Medulla oblongata (tissue), 1 donor: ENCODE data around the gene UNK.
"Not testable (repeated sequence)": the region's sequence is repeated elsewhere in the genome, so short reads cannot be mapped to it uniquely, and the experiment has no call there.

Experiments used
- DNase-seq: peaks from one replicate; pipeline ENCODE4 v3.0.0-alpha.2; 2015; ENCODE audit errors: extremely low spot score

UNK gene

DNA sequence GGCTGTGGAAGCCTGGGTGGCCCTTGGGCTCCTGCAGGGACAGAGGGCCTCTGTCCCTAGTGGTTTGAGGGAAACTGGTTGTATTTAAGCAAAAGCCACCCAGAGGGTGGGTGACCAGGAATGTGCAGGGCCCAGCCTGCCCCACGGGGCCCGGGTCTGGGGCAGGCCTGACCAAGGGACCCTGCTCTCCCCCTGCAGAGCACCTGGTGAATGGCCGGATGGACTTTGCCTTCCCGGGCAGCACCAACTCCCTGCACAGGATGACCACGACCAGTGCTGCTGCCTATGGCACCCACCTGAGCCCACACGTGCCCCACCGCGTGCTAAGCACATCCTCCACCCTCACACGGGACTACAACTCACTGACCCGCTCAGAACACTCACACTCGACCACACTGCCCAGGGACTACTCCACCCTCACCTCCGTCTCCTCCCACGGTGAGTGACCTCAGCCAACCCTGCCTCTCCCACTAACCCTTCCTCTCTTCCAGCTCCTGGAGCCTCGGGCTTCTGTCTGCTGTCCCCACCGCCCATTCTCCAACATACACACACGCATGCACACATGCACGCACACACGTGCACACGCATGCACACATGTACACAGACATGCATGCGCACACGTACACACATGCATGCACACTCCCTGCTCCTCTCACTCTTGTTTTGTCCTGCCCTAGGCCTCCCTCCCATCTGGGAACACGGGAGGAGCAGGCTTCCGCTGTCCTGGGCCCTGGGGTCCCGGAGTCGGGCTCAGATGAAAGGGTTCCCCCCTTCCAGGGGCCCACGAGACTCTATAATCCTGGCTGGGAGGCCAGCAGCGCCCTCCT, 30.0 kb upstream of the UNK start:
- DNase-seq = no peak

DNA sequence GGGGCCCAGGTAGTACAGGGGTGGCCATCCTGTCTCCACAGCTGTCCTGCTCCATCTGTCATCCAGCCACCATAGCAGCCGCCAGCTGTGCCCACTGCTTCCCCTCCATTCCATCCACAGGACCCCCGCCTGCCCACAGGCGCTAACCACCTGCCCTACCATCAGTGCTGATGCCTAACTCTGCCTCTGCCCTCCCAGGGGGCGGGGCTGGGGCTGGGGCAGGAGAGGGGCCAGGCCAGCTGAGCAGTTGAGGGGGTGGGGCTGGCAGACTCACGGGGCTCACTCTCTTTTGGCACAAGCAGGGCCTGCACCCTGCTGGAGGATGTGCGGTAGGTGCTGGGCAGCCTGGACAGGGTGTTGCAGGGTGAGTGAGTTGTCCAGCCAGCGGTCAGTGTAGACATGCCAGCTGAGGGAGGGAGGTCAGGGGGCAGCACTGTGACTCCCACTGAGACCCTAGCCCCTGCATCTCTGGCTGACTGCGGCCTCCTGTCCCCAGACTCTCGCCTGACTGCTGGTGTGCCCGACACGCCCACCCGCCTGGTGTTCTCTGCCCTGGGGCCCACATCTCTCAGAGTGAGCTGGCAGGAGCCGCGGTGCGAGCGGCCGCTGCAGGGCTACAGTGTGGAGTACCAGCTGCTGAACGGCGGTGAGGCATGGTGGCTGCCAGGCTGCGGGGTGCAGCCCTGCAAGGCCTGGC, 29.3 kb upstream of the UNK start:
- DNase-seq = no peak

DNA sequence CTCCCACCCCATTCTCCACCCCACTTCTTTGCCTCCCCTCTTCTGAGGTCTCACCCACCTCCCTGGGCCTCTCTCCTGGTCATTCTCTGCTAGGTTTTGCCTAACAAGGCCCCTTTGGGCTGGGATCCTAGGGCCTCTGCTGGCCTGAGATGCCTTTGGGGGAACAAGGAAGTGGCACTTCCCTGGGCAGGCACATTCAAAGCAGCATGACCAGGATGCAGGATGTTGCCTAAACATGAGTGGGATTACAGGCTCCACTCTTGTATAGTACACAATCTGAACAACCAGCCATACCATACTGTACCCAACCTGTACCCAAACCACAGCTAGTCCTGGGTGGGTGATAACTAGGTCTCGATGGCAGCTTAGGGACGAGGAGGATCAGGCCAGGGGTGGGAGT, 28.6 kb upstream of the UNK start:
- no peak for DNase-seq

DNA sequence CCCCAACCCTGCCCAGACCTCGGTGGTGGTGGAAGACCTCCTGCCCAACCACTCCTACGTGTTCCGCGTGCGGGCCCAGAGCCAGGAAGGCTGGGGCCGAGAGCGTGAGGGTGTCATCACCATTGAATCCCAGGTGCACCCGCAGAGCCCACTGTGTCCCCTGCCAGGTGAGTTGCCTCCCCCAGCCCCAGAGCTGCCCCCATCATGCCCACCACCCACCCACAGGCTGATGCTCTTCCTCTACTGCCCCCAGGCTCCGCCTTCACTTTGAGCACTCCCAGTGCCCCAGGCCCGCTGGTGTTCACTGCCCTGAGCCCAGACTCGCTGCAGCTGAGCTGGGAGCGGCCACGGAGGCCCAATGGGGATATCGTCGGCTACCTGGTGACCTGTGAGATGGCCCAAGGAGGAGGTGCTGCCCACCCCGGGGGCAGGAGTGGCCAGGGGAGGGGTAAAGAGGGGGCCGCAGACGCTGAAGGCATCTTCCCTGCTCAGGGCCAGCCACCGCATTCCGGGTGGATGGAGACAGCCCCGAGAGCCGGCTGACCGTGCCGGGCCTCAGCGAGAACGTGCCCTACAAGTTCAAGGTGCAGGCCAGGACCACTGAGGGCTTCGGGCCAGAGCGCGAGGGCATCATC, 28.0 kb upstream of the UNK start:
- DNase-seq = no peak

DNA sequence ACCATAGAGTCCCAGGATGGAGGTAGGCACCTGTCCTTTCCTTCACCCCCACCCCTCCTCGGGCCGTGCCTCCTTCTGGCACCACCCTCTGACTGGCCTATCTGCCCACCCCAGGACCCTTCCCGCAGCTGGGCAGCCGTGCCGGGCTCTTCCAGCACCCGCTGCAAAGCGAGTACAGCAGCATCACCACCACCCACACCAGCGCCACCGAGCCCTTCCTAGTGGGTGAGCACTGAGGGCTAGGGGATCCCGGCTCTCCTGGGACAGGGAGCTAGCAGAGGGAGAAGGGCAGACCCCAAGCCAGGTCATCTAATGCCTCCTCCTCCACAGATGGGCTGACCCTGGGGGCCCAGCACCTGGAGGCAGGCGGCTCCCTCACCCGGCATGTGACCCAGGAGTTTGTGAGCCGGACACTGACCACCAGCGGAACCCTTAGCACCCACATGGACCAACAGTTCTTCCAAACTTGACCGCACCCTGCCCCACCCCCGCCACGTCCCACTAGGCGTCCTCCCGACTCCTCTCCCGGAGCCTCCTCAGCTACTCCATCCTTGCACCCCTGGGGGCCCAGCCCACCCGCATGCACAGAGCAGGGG, 27.4 kb upstream of the UNK start:
- no peak for DNase-seq

DNA sequence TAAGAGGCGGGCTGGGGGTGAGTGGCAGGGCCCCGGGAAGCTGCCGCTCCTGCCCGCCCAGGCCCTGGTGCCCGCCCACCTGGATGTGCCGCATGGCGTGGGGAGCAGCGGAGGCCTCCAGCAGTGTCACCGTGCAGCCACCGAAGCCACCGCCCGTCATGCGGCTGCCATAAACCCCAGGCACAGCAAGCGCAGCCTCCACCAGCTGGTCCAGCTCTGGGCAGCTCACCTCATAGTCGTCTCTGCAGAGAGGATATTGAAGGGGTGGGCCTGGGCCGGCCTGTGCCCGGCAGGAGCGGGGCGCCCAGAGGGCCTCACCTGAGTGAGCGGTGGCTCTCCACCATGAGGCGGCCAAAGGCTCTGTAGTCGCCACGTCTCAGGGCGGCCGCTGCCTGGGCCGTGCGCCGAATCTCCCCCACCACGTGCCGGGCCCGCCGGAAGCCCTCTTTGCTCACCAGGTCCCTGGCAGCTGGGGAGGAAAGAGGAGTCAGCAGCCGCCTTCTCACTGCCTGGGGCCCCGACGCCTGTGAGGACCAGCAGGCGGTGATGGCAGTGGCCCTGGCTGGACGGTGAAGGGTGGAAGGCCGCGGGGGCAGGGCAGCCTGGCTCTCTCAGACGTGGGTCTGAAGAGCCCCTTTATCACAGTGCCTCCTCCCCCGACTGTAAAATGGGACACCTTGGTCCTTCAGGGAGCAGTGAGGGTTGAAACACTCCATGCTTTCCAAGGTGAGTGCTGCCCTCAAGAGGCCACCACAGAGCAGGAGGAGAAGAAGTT, 26.3 kb upstream of the UNK start:
- DNase-seq = no peak

DNA sequence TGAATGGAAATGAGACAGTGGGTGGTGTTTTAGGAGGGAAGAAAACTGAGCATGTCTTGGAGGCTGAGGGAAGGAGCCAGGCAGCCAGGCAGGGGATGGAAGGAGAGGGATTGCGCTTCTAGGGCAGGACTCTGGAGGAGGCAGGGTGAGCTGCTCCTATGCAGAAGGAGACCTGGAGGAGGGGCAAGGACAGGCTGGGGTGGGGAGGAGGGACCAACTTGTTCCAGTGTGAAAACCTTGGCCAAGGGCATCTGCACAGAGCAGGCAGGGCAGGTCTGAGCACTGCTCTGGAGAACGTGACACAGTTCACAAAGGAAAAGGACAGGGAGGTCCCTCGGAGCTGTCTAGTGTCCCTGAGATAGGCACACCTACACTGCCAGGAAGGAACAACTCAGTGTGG, 25.1 kb upstream of the UNK start:
- no peak for DNase-seq

DNA sequence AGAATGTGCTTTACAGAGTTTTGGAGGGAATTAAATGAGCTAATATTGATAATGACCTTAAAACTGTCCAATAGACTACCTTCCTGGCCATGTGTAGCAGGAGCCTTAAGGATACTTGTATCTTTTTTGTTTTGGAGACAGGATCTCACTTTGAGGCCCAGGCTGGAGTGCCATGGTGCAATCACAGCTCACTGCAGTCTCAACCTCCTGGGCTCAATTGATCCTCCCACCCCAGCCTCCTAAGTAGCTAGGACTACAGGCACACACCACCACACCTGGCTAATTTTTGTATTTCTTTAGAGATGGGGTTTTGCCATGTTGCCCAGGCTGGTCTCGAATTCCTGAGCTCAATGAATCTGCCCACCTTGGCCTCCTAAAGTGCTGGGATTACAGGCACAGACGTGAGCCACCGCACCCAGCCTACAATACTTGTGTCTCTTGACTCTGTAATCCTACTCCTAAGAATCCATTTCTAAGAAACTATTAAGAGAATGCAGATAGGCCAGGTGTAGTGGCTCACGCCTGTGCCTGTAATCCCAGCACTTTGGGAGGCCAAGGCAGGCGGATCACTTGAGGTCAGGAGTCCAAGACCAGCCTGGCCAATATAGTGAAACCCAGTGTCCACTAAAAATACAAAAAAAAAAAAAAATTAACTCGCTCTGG, 24.5 kb upstream of the UNK start:
- not testable (repeated sequence) for DNase-seq

DNA sequence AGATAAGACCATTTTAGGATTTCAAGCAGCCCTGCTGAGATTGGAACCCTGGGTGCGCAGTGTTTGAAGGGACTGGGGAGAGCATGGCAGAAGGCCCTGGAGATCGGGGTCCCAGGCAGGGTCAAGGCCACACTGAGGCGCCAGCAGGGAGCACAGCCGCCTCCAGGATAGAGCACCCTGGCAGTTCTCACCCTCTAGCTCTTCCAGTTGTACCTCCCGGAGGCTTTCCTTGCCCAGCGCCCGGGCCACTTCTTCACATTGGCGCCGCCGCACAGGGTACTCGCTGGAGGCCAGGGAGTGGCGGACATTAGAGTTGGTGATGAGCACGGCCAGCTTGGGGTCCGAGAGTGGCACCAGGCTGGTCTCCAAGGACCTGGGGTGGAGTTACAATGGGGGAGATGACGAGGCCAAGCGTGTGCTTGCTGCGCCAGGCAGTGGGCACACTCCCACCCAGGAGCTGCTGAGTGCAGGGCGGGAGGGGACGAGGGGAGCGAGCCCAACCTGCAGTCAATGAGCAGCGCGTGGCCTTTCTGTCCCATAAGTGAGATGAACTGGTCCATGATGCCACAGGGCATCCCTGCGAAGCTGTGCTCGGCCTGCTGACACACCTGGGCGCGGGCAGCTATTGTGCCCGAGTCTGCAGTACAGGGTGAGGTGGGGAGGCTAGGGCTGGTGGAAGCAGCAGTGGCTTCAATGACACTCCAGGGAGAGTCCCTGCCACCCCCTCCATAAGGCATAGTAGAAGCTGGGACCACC, 21.9 kb upstream of the UNK start:
- DNase-seq = no peak

DNA sequence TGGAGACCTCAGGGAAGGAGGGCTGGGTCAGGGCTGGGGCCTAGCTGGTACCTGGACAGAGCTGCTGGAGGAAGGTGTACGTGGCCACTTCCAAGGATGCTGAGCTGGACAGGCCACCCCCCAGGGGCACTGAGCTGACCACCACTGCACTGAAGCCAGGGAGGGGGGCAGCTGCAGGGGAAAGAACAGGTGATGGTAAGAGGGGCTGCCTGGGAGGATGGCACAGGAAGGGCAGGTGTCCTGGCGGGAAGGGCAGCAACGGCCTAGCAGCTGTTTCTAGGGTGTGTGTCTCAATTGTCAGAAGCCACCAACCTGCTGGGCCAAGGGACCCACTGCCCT, 21.4 kb upstream of the UNK start:
- no peak for DNase-seq

DNA sequence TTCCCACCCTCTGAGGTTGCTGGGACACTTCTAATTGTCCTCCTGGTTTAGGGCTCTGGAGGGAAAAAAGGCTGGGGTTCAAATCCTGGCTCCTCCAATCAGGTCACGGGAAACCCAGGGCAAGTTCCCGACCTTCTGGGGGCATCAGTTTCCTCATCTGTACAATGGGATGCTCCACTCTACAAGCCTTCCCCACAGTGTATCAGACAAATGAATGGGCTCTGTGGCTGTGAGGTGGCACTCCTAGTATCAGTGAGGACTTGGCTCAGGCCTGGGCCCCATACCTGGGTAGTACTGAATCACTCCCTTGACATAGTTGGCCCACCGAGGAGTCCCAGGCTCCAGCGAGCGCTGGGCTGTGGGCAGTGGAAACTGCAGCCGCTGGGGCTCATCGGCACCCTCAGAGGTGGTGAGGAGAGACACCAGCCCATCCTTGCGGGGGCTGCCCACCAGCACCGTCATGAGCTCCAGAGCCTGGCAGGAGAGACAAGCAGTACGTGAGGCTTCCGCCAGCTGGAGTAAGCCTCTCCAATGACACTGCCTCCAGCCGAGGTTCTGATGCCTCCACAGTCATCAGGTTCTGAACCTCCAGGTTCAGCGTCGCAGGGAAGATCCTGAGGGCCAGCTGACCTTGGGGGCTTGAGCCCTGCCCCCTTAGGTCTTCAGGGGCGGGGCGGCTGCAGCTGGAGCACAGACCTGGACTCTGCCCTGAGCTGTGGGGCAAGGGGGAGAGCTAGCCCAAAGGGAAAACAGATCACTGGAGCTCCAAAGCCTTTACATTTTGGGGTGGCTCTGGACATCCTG, 20.8 kb upstream of the UNK start:
- no peak for DNase-seq

DNA sequence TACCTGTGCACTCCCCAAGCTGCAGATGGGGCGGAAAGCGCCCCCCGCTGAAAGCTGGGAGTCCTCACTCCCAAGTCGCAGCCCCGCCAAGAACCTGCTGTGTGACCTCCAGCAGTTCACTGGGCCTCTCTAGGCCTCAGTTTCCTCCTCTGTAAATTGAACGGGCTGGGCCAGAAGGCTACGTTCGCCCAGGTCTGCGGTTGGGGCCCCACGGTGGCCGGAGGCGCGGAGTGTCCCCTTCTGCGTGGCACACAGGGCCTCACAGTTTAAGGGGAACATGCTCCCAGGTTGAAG, 20.2 kb upstream of the UNK start:
- no peak for DNase-seq

DNA sequence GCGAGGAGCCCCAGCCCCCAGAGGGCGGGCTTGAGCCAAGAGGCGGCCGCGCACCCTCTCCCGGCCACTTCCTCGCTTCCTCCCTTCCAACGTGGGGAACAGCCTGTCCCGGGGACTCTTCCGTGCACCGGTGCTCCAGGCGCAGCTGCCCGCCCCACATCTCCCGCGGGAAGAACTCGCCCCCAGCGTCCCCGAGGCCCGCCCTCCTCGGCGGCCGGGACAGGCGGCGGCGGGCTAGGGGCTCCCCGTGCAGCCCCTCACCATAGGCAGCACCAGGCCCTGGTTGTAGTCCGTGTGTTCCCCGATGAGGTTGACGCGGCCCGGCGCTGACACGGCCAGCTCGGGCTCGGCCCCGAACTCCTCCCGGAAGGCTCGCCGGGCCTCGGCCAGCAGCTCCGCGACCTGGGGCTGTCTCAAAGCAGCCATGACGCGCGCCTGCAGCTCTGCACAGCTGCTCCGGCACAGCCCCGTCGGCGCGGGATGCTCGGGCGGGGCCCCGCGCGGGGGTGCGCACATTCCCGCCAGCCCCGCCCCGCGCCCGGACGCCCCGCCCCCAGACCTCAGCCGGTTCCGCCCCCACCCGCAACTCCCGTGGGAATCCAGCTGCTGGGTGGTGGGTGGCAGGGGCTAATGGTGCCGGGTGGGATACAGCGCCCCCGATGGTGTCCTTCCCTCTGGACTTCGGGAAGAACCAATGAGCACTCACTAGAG, 19.7 kb upstream of the UNK start, which contains the start of gene GALK1:
Gene GALK1 (minus strand): TSS at position 482 of the 711 bp plus-strand sequence. CDS start 56 bp downstream, at position 426.
- DNase-seq = peak; percentile 59

DNA sequence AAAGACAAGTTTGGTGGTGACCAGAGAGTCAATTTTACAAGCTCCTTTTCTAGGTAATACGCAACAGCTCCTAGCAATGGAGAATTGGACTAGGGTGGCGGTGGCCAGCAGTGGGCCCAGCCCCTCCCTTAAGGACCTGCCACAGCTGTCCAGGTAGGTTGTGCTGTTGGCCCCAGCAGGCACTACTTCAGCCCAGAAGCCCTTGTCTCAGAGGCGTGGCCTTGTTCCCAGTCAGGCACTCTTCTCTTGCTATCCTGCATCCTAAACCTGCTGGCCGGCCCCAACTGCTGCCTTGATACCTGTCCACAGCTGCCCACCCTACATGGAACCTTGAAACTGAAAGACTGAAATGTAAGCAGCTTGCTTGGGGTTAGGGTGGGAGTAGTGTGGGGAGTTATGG, 18.6 kb upstream of the UNK start:
- DNase-seq = no peak

DNA sequence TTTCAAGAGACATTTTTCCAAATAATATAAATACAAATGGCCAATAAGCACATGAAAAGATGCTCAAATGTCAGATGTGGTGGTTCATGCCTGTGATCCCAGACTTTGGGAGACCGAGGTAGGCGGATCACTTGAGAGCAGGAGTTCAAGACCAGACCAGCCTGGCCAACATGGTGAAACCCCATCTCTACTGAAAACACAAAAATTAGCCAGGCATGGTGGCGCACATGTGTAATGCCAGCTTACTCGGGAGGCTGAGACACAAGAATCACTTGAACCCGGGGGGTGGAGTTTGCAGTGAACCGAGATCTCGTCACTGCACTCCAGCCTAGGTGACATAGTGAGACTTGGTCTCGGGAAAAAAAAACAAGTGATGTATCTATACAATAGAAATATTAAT, 16.7 kb upstream of the UNK start:
- DNase-seq = no peak

DNA sequence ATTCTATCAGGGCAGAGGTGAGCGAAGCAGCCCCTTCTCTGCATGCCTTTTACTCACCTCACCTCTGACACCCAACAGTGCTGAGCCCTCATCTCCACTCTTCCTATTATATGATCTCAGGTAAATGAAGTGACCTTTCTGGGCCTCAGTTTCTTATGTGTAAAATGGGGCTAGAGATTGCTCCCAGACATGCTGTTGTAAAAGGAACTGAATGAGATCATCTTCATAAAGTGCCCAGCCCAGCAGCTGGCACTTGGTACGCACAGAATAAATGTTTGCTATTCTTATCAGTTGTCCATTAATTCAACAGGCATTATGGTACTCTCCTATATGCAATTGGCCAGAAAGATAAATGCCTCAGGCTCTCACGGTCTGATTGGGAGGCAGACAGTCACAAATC, 15.1 kb upstream of the UNK start:
- DNase-seq = no peak

DNA sequence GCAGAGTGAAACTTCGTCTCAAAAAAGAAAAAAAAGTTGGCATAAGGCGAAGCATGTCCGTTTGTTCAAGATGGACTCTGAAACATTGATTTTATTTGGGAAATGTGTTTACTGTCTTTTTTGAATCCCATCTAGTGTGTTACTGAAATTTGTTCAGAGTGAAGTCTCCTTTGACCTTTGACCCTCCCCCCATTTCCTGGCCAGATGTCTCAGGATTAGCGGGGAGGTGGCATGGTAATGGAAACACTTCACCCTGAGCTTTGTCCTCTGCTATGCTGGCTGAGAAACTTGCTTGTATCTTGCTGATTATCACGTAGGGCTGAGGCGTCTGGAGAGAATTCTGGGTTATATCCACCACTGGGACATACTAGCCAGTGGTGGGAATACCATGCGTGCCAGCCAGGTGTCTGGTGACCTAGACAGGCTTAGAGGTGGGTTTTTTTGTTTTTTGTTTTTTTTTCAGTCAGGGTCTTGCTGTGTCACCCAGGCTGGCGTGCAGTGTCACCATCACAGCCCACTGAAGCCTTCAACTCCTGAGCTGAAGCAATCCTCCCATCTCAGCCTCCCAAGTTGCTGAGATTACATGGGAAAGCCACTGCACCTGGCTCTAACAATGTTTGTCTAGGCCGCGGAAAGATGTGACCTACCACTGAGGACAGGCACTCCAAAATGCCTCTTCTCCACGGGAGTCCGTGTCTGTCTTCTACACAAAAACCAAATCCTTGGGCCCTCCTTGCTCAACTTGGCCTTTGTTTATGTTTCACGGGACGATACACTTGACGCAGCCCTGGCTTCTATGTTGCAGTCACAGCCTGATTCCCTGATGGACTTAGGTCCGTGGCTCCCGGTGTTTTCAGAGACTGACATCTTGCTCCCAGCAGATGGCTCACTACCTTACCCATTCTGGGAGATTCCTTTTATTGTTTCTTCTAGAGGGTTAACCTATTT, 13.0 kb upstream of the UNK start:
- DNase-seq = no peak
